ENCODE data around the gene ZNRF3. TPM values are rescaled to one million over a fixed set of nuclear protein-coding genes. Genes with fewer than 3 reads are reported as not detected.
"Not testable (repeated sequence)": the region's sequence is repeated elsewhere in the genome, so short reads cannot be mapped to it uniquely, and the experiment has no call there.

Gene ZNRF3
- 10 to 100 TPM; 29.0 to 33.6 (median 29.6) TPM for polyA plus RNA-seq (ENCODE audit: insufficient read length in 3 of 3)
- long read RNA-seq, donor 1, partial matches to known transcripts: 20 of 20 reads
- long read RNA-seq, donor 1, other reads (novel, unspliced or antisense): 0 of 20 reads
- long read RNA-seq, donor 2, partial matches to known transcripts: 18 of 18 reads
- long read RNA-seq, donor 2, other reads (novel, unspliced or antisense): 0 of 18 reads
- long read RNA-seq, donor 3, full-length matches to known transcripts: 1 of 18 reads
- long read RNA-seq, donor 3, partial matches to known transcripts: 17 of 18 reads
- long read RNA-seq, donor 3, other reads (novel, unspliced or antisense): 0 of 18 reads
- long read RNA-seq, donor 4, full-length matches to known transcripts: 4 of 4 reads
- long read RNA-seq, donor 4, partial matches to known transcripts: 0 of 4 reads
- long read RNA-seq, donor 4, other reads (novel, unspliced or antisense): 0 of 4 reads
- long read RNA-seq, donor 5, full-length matches to known transcripts: 2 of 24 reads
- long read RNA-seq, donor 5, partial matches to known transcripts: 22 of 24 reads
- long read RNA-seq, donor 5, other reads (novel, unspliced or antisense): 0 of 24 reads
- long read RNA-seq, donor 6, full-length matches to known transcripts: 4 of 19 reads
- long read RNA-seq, donor 6, partial matches to known transcripts: 15 of 19 reads
- long read RNA-seq, donor 6, other reads (novel, unspliced or antisense): 0 of 19 reads
- long read RNA-seq, donor 7, full-length matches to known transcripts: 1 of 12 reads
- long read RNA-seq, donor 7, partial matches to known transcripts: 11 of 12 reads
- long read RNA-seq, donor 7, other reads (novel, unspliced or antisense): 0 of 12 reads
- long read RNA-seq, donor 8, full-length matches to known transcripts: 3 of 26 reads
- long read RNA-seq, donor 8, partial matches to known transcripts: 23 of 26 reads
- long read RNA-seq, donor 8, other reads (novel, unspliced or antisense): 0 of 26 reads
- long read RNA-seq, donor 9, full-length matches to known transcripts: 6 of 19 reads
- long read RNA-seq, donor 9, partial matches to known transcripts: 13 of 19 reads
- long read RNA-seq, donor 9, other reads (novel, unspliced or antisense): 0 of 19 reads
- long read RNA-seq, donor 10, full-length matches to known transcripts: 3 of 3 reads
- long read RNA-seq, donor 10, partial matches to known transcripts: 0 of 3 reads
- long read RNA-seq, donor 10, other reads (novel, unspliced or antisense): 0 of 3 reads
- long read RNA-seq, donor 11, full-length matches to known transcripts: 3 of 9 reads
- long read RNA-seq, donor 11, partial matches to known transcripts: 6 of 9 reads
- long read RNA-seq, donor 11, other reads (novel, unspliced or antisense): 0 of 9 reads
- long read RNA-seq, donor 12: 0 reads
- long read RNA-seq, donor 13, full-length matches to known transcripts: 2 of 20 reads
- long read RNA-seq, donor 13, partial matches to known transcripts: 18 of 20 reads
- long read RNA-seq, donor 13, other reads (novel, unspliced or antisense): 0 of 20 reads
- long read RNA-seq, donor 14, full-length matches to known transcripts: 4 of 9 reads
- long read RNA-seq, donor 14, partial matches to known transcripts: 5 of 9 reads
- long read RNA-seq, donor 14, other reads (novel, unspliced or antisense): 0 of 9 reads
- long read RNA-seq, donor 15, full-length matches to known transcripts: 3 of 3 reads
- long read RNA-seq, donor 15, partial matches to known transcripts: 0 of 3 reads
- long read RNA-seq, donor 15, other reads (novel, unspliced or antisense): 0 of 3 reads
- long read RNA-seq, donor 16, full-length matches to known transcripts: 9 of 43 reads
- long read RNA-seq, donor 16, partial matches to known transcripts: 34 of 43 reads
- long read RNA-seq, donor 16, other reads (novel, unspliced or antisense): 0 of 43 reads

DNA sequence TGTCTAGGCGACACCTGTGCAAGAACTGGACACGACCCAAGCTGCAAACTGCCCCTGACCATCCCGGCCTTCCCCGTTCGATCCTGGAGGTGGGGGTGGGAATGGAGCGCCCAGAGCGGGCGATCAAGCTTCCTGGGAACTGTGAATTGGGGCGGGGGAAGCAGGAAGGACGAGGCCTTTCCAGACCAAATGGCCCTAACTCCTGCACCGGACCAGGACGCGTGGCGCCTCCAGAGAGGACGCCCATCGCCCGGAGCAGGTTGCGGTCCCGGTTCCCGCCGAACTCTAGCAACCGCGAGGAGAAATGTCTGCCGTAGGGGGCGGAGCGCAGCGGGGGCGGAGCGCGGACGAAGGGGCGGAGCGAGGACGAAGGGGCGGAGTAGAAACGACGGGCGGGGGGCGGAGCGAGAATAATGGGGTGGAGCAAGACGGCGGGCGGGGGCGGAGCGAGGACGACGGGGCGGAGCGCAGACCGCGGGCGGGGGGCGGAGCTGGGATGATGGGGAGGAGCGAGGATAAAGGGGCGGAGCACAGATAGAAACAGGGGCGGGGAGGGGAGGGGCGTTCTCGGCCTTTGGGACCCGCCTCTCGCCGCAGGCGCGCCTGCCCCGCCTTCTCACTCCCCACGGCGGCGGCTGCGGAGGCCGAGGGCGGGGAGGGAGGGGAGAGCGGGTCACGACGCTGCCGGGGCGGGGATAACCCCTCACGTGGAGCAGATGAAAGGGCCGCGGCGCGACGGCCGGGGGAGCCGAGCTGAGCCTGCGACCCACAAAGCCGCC lies at the start of gene ZNRF3:
Gene ZNRF3 (plus strand): TSS at position 695 of the 779 bp plus-strand sequence. CDS start 195 bp downstream, outside the sequence.
- DNase-seq (ENCODE audit: extremely low read depth in 1 of 11, low read depth in 9 of 11, low spot score in 4 of 11): peak in 10 of 11 donors; percentile 80 to 90 (median 88)

DNA sequence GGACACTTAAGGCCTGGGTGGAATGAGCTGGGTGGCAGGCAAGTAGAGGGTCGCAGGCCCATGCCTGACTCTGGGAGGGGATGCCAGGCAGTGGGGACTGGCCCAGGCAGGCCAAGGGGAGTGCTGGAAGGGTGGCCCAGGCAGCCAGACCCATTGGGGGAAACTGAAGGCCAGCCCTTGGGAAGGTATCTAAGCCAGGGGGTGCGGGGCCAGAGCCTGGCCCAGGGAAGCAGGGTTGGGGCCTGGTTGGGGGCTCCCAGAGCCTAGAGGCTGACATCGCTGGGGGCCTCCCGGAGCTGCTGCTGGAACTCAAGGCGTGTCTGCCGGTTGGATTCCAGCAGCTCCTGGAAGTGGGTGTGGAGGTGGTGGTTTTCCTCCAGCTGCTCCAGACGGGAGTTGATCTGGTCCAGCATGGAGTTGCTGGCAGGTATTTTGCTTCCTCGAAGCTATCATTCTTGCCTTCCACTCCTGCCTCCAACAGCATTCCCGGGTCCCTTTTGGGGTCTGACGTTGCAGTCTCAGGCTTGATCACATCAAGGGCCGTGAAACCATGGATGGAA lies 47.7 kb upstream of the ZNRF3 start:
- no peak for DNase-seq (ENCODE audit: extremely low read depth in 1 of 11, low read depth in 9 of 11, low spot score in 4 of 11)

DNA sequence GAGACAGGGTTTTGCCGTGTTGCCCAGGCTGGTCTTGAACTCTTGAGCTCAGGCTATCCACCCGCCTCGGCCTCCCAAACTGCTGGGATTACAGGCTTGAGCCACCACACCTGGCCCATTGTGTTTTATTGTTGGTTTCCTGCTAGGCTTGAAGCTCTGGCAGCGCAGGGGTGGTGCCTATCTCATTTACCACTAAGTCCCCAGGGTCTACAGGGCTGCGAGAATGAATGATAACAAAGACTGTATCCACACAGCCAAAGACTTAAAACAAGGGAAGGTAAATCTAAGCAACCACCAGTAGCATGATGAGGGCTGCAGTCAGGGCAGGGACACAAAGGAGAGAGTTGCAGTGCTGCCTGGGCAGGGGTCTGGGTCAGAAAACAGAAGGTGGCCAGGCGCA lies 45.7 kb upstream of the ZNRF3 start:
- no peak for DNase-seq (ENCODE audit: extremely low read depth in 1 of 11, low read depth in 9 of 11, low spot score in 4 of 11)

DNA sequence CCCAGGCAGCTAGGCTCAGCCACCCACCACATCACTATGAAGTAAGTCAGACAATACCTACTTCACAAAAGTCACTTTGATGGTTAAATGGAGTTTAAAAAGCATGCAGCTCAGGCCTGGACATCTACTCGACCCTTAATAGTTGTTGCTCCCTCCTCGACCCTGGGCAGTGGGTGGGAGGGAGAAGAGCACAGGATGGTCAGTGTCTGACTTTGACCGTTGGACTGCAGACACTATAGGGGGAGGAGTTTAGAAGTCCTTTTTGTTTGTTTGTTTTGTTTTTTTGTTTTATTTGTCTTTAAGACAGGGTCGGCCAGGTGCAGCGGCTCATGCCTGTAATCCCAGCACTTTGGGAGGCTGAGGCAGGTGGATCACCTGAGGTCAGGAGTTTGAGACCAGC lies 44.4 kb upstream of the ZNRF3 start:
- no peak for DNase-seq (ENCODE audit: extremely low read depth in 1 of 11, low read depth in 9 of 11, low spot score in 4 of 11)

DNA sequence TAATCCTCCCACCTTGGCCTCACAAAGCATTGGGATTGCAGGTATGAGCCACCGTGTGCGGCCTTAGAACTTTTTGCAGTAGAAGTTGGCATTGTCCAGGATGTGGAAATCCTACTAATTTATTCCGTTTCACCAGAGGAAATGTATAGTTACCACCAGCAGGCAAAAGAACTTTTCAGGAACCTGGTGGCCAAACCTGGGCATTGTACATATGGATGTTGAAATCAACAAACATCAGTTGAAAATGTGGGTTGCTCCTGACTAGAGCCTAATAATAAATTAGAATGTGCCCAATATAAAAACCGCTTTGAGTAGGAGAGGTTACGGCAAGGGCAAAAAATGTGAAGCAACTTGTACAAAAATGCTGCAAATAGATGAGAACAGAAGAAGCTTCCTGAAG lies 42.3 kb upstream of the ZNRF3 start:
- no peak for DNase-seq (ENCODE audit: extremely low read depth in 1 of 11, low read depth in 9 of 11, low spot score in 4 of 11)

DNA sequence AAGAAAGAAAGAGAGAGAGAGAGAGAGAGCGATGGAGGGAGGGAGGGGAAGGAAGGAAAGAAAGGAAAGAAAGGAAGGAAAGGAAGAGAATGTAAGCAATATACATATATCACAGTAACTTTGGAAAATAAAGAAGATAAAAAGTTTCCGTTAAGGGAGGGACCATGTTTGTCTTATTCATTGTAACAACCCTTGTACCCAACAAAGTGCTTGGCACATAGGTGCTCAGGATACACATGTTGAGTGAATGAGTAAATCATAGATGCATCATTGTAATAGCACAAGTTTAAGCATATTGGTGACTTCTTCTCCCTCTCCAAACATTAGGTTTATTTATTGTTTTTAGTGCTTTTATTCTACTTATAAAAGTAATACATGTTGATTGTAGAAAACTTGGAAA lies 39.7 kb upstream of the ZNRF3 start:
- DNase-seq (ENCODE audit: extremely low read depth in 1 of 11, low read depth in 9 of 11, low spot score in 4 of 11): no peak

DNA sequence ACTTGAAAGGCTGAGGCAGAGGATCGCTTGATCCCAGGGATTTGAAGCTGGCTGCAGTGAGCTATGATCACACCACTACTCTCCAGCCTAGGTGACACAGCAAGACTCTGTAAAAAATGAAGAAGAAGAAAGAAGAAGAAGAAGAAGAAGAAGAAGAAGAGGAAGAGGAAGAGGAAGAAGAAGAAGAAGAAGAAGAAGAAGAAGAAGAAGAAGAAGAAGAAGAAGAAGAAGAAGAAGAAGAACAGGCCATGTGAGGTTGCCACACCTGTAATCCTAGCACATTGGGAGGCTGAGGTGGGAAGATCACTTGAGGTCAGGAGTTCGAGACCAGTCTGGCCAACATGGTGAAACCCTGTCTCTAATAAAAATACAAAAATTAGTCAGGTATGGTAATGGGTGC lies 39.1 kb upstream of the ZNRF3 start:
- not testable (repeated sequence) for DNase-seq (ENCODE audit: extremely low read depth in 1 of 11, low read depth in 9 of 11, low spot score in 4 of 11)

DNA sequence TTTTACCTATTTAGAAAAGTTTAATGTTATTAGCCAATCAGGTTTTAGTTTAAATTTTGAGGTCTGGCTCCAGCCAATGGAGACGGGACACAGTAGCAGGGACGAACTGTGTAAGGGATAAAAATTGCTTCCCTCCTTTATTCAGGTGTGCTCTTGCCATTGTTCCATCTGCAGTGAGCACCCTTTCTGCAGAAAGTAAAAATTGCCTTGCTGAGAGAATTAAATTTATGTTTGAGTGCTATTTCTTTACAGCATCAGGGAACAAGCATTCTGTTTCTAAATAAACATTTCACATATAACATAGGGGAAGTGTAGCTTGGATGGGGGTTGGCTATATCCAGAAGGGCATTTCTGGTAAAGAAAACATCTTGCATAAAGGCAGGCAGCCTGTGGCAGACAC lies 36.4 kb upstream of the ZNRF3 start:
- DNase-seq (ENCODE audit: extremely low read depth in 1 of 11, low read depth in 9 of 11, low spot score in 4 of 11): no peak

DNA sequence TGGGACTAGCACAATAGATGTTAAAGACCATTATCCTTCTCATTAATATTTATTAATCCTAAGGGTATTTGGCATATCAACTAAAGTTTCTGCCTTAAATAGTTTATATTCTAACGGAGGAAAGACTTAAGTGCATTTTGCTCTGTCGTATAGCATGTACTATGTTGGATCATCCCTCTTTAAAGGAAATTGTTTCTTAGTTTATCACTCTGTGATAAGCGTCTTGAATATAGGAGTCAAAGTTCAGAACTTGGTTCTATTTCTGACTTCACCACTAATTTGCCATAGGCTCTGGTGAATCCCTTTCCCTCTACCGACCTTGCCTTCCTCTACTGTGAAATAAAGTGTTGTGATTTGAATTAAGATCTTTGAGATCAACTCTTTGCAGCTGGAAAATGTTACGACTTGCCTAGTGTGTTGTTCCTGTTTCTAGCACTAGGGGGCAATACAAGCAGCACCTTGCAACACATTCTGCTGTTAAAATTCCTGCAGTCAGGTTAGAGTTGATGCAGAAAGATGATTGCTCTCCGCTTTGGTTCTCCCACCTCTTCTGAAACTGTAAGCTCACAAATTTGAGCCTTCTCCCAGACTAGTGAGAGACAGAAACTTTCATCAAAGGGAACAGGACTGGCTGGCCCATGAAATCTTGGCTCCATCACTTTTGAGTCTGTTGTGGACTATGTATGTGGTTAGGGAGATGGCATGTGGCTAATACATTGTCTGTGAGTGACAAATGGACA lies 27.8 kb upstream of the ZNRF3 start:
- peak; percentile 62 to 81 (median 74) for DNase-seq (ENCODE audit: extremely low read depth in 1 of 11, low read depth in 9 of 11, low spot score in 4 of 11)

DNA sequence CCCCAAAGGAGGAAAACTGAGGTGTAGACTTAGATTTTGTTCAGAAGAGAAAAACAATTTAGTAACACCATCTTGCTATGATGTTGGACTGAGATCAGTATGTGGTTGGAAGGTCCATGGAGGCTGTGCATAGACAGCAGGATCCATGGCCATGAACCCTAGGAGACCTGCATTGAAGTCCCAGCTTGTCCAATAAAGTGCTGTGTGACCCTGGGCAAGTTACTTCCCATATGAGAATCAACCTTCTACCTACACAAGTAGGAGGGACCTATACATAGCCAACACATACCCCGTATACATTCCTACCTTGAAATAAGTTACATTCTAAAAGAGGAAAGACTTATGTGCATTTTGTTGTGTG lies 27.3 kb upstream of the ZNRF3 start:
- DNase-seq (ENCODE audit: extremely low read depth in 1 of 11, low read depth in 9 of 11, low spot score in 4 of 11): no peak

DNA sequence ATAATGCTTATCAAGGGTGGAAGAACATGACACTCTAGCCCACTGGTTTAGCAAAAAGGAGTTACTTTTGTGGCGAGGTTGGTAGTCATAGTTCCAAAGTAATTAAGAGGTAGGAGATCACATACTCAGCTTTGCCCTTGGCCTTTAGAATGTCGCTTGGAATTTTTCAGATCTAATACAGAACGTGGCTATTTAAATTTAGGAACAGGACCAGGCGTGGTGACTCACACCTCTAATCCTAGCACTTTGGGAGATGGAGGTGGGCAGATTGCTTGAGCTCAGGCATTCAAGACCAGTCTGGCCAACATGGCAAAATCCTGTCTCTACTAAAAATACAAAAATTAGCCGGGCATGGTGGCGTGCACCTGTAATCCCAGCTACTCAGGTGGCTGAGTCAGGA lies 26.1 kb upstream of the ZNRF3 start:
- no peak for DNase-seq (ENCODE audit: extremely low read depth in 1 of 11, low read depth in 9 of 11, low spot score in 4 of 11)

DNA sequence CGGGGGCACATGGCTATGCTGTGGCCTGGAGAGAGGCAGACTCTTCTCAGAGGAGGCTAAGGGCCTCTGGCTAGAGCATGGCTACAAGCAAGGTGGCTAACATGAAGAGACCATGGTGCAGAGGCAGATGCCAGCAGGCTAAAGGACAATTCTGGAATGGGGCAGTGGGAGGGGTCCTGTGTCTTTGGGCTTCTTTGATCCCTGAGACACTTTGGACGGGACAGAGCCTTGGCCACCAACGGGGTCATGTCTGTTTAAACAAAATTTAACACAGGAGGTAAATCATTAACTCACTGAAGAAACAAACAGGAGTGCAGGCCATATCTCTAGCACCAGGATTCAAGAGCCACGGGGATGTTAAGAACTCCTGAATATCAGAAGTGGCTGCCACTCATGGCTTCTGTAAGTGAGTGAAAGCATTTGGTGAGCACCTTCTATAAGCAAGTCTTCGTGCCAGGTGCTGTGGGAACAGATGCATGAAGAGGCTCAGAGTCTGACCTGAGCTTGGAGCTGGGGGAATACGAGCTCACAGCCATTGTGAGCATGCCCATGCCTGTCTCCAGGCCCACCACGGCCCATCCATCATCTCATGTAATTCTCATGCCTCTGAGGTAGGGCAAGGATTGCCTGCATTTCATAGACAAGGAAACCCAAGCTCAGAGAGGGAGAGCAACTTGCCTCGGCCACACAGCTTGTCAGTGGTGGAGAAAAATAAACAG lies 18.3 kb upstream of the ZNRF3 start:
- DNase-seq (ENCODE audit: extremely low read depth in 1 of 11, low read depth in 9 of 11, low spot score in 4 of 11): no peak

DNA sequence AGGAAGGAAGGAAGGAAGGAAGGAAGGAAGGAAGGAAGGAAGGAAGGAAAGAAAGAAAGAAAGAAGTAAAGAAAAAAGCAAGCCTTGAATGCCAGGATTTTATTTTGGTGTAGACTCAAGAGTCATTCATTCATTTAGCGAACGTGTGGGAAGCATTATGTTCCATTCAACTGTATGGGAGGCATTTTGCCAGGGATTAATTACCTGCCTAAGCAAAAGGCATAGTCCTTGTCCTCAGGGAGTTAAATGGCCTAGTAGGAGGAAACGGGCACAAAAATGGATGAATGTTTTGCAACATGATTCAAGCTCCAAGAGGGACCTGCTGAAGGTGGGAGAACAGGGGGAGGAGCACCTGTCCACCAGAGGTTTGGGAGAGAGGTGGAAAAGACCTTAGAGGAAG lies 16.2 kb upstream of the ZNRF3 start:
- no peak for DNase-seq (ENCODE audit: extremely low read depth in 1 of 11, low read depth in 9 of 11, low spot score in 4 of 11)

DNA sequence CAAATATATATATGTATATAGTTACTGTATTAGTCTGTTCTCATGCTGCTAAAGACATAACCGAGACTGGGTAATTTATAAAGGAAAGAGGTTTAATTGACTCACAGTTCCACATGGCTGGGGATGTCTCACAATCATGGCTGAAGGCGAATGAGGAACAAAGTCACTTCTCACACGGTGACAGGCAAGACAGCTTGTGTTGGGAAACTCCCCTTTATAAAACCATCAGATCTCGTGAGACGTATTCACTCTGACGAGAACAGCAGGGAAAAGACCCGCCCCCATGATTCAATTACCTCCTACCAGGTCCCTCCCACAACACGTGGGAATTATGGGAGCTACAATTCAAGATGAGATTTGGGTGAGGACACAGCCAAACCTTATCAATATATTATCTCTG lies 15.0 kb upstream of the ZNRF3 start:
- not testable (repeated sequence) for DNase-seq (ENCODE audit: extremely low read depth in 1 of 11, low read depth in 9 of 11, low spot score in 4 of 11)

DNA sequence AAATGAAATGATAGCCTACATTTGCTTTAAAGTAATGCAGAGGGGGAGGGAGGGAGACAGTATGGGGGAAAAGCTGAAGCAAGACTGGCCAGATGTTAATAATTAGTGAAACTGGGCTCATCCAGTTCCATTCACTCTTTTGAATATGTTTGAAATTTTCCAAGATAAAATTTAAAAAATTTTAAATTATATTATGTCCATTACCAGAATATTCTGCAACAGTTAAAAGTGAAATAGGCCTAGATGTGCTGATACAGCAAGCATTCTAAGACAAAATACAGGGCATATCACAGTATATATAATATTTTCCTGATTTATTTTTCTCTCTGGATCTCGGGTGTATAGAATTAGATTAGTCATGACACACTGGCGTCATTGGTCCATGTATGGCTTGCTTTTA lies 13.6 kb upstream of the ZNRF3 start:
- DNase-seq (ENCODE audit: extremely low read depth in 1 of 11, low read depth in 9 of 11, low spot score in 4 of 11): no peak
